ENCODE measurements around the gene STPG4.

DNA sequence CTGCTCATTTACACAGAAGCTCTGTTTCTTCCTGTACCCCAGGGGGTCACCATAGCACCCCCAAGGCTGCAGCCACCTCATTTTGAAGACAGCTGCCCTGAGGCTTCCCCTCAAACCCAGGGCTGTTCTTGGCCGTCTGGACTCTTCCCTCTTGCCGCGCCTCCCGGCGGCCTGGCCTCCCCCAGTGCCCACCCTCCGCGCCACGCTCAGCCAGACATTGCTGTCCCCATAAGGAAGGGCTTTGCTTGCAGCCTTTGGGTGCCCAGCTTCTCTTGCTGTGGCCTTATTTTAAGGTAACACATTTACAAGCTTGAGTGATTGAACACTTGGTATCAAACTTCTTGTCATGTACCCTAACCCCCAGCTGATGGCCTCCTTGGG, 79.0 kb downstream of the STPG4 start:
- no peak for TF ChIP-seq POLR2A (IDR thresholded peaks at IDR 0.05; ENCODE audit: low read depth, low read length)
- TF ChIP-seq TAF1 (IDR thresholded peaks at IDR 0.05; ENCODE audit: low read depth, low read length) = no peak
- TF ChIP-seq POLR2AphosphoS5 (IDR thresholded peaks at IDR 0.05; ENCODE audit: low read depth, low read length) = no peak
- TF ChIP-seq SPI1 (IDR thresholded peaks at IDR 0.05; ENCODE audit: low read depth, low read length) = no peak
- TF ChIP-seq POU2F2 (IDR thresholded peaks at IDR 0.05; ENCODE audit: low read depth, low read length) = no peak
- TF ChIP-seq PAX5 (IDR thresholded peaks at IDR 0.05; ENCODE audit: insufficient read depth, low read length, severe bottlenecking) = no peak

Measured in GM12891 (cell line).